Osteocyte (in vitro differentiated cells): ENCODE measurements around the gene HPGD. TPM values are rescaled to one million over a fixed set of nuclear protein-coding genes. Genes with fewer than 3 reads are reported as not detected.

Source experiments
- total RNA-seq: library from RNA; stranded (reverse); gene quantifications from 2 replicates; pipeline ENCODE4 v1.2.1, GENCODE V29; 2021

The HPGD gene
- total RNA-seq, 1 donor from 2014 or later = not detected

Other genes with a start within 250 kb of the HPGD start
- 21.1 and 22.0 TPM in 2 replicates for gene FBXO8, start 238.8 kb downstream of the HPGD start, total RNA-seq
- gene CEP44, start 238.6 kb downstream of the HPGD start, total RNA-seq = 12.0 and 14.1 TPM in 2 replicates